Measurements from ENCODE around the gene PRUNE2.
A peak's percentile ranks its signal among the peaks of the same experiment; 100 is the strongest.

The PRUNE2 gene

DNA sequence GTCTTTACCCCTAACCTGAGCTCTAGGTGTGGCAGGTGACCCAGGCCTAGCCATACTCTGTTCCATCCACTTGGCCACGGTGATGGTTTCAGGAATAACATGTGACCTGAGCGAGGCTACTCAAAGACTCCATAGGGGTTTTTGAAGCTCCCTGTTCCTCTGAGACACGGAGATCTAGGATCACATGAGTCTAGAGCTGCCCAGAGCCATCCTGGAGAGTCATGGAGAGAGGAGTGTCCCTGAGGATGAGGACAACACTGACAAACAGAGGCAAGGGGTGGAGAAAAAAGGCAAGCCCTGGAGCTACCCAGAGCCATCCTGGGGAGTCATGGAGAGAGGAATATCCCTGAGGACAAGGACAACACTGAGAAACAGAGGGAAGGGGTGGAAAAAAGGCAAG, 171.2 kb downstream of the PRUNE2 start:
- DNase-seq (ENCODE audit: low spot score): no peak

DNA sequence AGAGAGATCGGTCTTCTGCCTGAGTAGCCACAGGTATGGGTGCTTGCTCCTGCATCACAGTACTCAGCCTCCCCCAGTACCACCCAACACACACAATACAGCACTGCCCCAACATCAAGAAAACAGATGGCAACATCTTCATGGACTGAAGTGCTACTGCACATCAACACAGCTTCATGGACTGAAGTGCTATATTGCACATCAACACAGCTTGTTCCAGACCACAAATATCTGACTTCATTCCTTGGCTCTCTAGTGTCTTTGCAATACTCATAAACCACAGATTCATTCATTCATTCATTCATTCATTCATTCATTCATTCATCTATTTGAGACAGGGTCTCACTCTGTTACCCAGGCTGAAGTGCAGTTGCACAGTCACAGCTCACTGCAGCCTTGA, 172.8 kb downstream of the PRUNE2 start:
- DNase-seq (ENCODE audit: low spot score): no peak

DNA sequence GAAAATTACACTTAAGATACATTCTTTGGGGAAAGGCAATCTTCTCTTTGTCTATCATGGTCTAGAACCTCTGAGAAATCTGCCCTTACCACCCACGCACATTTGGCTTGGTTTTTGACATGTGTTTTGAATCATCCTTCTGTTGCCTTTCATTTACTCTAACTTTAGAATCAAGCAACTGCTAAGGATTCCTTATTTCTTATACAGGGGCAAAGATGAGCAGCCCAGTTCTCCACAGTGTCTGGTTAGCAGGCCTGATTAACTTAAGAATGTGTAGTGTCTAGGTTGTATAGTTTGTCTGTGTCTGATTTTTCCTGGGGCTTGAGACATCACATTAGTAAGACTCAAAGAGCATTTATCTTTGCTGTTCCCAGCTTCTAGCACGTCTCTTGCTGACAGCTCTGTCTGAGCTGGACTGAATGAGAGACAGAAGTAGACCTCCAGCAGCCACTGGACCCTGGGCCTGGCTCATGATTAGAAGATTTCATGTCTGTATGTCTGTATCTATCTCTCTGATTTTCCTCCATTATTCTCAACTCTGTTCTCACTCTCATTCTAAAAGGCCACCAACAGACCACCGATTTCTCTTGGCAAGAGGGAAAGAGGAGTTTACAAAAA, 173.5 kb downstream of the PRUNE2 start:
- DNase-seq (ENCODE audit: low spot score): no peak

DNA sequence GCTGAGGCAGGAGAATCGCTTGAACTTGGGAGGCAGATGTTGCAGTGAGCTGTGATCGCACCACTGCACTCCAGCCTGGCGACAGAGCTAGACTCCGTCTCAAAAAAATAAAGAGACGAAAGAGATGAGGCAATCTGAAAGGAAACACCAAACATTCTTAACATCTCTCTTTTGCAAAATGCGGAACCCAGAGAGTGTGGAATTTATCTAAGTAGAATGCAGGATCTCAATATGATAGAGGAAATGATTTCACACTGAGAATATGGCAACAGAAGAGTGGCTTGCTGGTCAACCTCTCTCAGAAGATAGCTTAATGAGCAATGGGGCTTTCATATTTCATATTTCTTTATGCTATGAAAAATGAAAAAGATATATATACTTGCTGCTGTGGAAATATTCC, 175.1 kb downstream of the PRUNE2 start:
- no peak for DNase-seq (ENCODE audit: low spot score)

DNA sequence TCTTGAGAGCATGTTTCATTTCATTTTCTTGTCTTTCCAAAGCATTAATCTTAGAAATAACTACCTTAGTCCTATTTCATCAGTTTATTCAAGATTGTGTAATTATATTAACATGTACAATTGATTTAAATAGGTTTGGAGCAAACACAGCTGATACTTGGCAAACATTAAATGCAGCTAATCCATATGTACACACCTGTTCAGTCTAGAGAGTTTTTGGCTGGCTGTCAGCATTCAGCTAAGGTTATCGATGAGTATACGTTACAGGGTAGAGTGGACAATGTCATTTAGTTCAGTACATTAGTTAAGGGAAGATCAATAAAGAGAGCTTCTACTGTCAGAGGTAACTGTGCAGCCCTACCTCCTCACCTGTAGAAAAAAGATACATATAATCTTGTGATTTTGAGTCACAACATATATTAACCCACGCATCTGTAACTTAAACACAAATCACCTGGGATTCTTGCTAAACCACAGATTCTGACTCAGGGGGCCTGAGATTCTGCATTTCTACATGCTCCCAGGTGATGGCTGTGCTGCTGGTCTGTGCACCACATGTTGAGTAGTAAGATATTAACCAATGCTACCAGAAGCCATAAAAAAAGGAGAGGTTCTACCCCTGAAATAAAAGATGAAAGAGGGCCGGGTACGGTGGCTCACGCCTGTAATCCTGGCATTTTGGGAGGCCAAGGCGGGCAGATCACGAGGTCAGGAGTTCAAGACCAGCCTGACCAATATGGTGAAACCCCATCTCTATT, 175.8 kb downstream of the PRUNE2 start:
- no peak for DNase-seq (ENCODE audit: low spot score)

DNA sequence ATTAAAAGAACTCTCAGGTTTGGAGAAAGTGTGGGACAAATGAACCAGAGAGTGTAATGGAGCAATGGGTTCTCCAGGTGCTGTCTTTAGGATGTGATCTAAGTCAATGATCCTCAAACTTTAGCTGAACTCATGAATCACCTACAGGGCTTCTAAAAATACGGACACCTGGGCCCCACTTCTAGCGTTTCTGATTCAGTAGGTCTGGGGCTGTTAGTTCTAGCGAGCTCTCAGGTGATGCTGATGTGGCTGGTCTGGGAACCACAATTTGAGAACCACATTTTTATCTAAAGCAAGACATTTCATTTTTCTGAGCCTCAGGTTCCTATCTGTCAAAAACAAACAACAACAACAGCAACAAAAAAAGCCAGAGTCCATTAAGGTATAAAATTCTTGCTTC, 176.8 kb downstream of the PRUNE2 start:
- DNase-seq (ENCODE audit: low spot score): no peak

DNA sequence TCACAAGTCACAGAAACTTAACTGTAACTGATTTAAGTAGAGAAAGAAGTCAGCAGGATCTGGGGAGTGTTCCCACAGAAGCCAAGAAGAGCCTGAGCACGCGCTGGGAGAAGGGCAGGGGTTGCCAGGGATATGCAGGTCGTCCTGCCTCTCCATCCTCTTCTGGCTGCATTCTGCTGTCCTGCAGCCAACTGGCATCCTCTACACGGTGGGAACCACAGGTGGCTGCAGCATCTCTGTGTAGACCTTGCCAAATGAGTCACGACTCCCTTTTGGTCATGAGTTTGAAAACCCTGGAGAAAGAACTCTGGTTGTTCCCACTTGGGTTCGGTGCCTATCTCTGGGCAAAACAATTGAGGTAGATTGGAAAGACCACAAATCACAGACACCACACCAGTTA, 180.0 kb downstream of the PRUNE2 start:
- DNase-seq (ENCODE audit: low spot score): no peak

DNA sequence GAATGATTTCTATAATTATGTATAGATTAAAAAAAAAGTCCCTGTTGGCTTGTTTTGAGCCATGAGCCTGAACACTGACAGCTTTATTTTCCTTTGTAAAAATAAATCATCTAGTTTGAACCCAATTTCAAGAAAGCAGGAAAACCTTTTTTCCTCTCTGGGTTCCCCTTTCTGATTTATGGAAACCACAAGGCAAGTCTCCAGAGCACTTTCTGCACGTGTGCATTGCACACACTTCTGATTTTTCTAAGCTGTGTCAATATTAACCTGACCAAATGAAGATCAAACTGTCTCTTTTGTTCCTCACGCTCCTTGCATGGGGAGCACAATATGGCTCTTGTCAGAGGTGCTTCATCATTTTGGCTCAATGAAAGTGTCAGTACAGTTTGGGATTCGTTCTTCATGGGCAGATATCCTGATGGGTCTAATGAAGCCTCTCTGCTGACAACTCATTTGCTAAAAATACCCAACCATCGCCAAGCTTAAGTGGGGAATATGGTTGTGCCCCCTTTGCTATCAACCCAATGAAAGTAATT, 180.8 kb downstream of the PRUNE2 start:
- DNase-seq (ENCODE audit: low spot score): no peak

DNA sequence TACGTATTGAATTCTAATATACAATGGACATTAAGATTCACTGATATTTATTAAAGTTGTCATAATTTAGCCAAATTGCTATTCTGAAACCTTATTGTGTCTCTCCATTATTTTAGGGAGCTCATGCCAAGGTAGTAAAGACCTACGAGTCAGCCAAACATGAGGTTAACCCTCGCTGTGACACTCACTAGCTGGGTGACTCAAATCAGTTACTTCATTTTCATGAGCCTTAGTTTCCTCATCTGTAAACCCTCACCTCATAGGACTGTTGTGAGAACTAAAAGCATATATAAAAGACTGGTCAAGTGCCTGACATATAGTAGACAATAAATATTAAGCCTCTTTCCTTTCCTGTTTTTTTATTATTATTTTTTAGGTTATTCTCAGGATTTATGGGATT, 185.7 kb downstream of the PRUNE2 start:
- no peak for DNase-seq (ENCODE audit: low spot score)

DNA sequence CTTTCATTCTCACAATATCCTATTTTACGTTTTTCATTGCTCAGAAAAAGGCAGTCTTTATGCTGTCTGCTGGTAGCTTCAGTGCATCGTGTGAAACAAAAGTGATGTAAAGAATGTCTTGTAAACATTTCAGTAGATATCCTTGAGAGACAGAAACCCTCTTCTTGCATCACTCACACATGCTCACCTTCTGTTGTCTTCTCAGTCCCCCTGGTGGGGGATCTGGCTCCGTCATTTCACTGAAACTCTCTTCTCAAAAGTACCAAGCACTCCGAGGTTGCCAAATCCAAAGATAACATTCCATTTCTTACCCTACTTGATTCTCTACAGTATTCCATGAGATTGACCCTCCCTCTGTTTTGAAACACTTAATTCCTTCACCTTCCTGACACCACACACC, 187.7 kb downstream of the PRUNE2 start:
- DNase-seq (ENCODE audit: low spot score): no peak

DNA sequence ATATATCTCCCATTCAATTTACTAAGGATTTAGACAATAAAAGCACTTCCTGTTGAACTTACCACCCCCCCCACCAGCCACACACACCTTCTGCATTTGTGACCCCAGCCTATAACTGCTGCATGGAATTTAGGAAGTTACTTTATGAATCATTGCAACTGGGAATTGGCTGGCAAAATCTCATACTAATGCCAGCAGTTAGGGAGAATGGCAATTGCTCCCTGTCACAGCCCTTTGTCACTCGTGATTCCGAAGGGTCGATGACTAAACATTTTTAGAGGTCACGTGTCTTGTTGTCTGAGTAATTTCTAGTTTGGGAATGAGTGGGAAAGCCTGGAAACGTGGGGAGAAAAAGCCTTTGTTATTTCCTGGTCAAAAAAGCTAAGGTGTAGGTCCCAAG, 188.3 kb downstream of the PRUNE2 start:
- peak; percentile 18 for DNase-seq (ENCODE audit: low spot score)

DNA sequence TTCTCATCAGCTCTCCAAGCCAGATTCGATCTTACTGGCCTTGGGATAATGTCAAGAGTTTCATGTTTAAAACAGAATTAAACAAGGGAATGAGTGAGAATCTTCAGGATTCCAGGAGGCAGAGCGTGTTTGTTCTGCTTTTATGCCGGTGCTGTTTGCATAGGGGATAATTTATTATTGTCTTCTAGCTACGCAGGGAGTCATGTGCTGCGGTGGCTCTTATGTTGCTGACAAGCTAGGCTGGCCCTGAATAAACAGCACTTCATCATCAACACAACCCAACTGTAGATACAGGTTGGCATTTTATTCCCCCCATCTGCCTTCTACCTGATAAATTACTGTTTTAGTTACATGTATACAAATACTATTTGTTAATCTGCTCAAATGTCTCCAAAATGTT, 188.7 kb downstream of the PRUNE2 start:
- DNase-seq (ENCODE audit: low spot score): no peak

DNA sequence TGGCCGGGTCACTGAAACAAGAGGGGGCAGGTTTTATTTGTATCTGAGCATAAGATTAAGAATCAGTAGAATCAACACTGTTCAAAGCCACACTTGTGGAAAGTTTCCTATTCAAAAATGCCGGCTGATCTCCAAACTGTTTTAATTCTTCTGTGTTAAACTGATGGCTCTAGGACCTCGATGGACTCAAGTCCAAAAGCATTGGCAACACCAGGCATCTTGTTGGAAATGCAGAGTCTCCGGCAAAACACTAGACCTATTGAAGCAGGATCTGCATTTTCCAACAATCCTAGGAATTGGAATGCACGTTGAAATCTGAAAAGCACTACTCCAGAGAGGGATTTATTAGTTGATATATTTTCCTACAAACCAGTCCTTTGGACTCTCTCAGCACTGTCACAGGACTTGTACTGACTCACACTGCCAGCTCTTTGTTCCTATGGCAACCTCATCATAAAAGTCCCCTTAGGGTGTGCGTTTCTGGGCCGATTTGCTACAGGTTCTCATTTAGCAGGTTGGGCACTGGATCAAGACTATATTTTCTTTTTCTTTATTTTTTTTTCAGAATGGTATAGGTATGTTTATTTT, 189.7 kb downstream of the PRUNE2 start:
- peak; percentile 68 for DNase-seq (ENCODE audit: low spot score)

DNA sequence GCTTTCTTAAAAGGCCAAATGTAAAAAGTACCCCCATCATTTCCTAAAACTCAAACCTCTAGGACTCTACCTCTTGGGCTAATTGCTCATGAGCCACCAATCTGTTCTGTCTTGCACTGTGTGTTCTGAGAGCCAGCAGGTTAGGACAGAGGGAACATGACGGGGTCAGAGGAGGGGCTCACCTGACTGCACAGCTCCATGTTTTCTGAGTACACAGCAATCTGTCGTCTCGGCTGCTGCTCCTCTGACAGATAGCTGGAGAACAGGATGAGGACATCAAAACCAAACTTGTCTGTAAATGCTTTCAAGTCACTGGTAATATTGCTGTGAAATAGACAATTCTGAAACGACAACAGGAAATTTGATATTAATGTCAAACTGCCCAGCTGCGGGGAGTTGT, 192.5 kb downstream of the PRUNE2 start:
- no peak for DNase-seq (ENCODE audit: low spot score)

DNA sequence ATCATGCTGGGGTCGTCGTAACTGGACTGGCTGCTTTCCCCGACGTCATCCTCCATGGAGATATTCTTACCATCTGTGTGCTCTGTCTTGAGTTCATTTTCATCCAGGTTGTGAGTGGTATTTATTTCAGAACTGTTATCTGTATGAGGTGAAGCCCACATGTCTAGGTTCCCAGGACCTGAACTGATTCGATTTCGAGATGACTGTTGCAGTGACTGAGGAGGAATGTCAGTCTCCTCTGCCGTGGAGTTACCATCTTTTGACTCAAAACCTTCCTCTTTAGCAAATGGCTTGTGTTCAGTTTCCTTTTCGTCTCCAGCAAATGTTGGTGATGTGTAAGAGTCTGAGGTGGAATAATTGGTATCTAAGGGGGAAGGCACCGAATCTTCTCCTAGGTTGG, 196.9 kb downstream of the PRUNE2 start:
- DNase-seq (ENCODE audit: low spot score): no peak

DNA sequence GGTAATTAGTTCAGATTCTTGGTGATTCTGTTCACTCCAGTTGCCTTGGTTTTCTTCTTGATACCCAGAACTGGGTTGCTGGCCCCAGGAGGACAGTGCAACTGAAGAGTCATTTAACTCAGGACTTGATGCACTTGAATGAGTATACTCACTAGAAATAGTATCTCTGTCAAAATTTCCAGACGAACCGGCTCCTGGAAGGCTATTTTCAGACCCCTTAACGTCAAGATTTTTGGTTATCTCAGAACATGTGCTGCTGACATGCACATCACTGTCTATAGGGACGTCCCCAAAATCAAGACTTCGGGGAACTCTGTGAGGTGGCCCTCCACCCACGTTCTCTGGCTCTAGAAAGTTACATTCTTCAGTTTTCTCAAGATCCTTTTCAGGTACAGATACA, 198.4 kb downstream of the PRUNE2 start:
- no peak for DNase-seq (ENCODE audit: low spot score)

DNA sequence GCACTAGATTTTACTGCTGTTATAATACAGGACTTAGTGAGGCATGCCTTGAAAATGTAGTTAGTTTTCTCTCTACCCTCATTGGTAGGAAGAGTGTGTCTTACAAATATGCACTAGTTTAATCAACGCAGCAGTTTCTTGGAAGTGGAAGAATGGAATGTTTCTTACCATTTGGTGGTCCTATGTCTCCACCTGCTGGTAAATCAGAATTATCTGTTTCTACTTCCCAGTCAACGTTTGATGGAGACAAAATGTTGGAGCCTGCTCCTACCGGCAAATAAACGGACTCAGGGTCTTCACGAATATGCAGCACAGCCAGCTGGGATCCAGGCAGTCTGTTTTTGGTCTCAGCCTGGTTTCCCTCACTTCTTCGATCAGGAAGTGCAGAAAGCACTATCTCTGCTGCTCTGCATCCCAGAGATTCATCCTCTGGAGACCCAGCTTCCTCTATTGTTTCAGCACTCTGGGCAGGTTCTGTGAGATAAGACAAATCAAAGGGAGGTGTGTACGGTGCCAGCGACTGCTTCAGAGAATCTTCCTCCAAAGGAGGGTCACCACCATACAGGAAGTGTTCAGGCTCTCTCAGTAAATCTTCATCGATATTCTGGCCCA, 201.2 kb downstream of the PRUNE2 start:
- peak; percentile 91 for DNase-seq (ENCODE audit: low spot score)

DNA sequence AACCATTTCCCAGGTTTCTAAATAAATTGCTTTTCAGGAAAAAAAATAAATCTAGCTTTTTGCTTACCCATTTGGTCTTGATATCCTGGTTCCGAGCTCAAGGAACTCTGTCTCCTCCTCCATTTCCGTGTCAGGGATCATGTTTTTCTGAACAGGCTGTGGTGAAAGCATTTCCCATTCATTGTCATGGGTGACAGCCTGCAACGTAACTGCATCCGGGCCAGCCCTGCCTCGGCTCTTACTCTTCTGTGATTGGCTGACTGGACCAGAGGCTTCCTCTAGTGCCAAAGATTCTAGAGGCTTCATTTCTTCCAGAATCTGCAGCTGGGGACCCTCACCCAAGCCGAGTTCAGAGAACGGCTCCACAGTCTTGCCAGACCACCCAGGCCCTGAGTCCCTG, 202.6 kb downstream of the PRUNE2 start:
- no peak for DNase-seq (ENCODE audit: low spot score)

DNA sequence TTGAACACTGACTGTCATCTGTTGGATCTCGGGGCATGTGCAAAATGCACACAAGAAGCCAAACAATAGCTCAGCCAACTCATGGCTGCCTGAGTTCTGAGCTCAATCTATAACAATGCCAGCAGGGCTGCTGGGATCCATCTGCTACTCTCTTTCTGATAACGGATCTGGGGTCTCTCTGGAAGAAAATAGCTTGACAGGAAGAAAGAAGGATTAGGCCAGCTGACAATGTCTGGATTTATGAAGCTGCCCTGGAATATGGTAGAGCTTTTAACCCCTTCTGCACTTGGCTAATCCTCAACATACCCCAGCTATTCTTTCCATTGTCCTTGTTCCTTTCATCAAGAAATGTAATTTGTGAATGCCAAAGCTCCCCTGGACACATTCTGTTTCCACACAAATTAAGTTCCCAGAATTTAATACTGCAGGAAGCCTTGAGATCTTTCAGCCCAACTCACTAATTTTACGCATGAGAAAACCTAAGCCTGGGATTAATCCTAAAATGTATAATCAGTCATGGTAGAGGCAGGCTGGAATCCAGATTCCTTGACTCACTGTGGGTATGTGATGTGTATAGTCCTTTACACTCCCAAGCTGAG, 204.4 kb downstream of the PRUNE2 start:
- peak; percentile 65 for DNase-seq (ENCODE audit: low spot score)

DNA sequence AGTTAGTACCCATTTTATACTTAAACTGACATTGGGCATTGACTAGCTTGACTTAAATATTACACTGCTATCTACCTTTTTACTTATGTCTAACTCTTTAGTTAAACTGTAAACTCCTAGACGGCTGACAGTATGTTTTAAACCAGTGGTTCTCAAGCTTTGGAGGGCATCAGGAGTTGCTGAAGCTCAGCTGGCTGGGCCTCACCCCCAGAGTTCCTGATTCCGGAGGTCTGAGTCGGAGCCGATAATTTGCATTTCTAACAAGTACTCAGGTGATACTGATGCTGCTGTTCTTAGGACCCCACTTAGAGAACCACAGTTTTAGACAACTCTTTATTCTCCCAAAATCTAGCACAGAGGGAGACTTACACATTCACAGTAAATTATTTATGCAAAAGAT, 205.0 kb downstream of the PRUNE2 start:
- DNase-seq (ENCODE audit: low spot score): no peak

DNA sequence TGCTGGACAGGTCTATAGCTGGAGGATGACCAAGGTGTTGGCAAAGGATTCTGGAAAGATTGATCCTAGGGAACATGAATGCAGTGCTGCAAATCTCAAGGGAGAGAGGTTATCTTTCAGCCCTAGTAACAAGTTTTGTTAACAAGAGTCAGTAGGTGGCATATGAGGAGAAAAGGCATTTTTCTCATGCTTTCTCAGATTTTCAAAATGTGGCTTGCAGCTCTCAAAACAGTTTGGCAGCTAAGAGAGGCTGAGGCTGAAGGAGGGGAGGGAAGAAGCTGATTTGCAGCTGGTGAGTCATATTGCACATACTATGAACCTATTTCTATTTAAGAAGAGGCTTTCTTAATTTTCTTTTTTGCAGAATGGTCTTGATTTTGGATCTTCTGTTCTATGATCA, 205.9 kb downstream of the PRUNE2 start:
- DNase-seq (ENCODE audit: low spot score): no peak

DNA sequence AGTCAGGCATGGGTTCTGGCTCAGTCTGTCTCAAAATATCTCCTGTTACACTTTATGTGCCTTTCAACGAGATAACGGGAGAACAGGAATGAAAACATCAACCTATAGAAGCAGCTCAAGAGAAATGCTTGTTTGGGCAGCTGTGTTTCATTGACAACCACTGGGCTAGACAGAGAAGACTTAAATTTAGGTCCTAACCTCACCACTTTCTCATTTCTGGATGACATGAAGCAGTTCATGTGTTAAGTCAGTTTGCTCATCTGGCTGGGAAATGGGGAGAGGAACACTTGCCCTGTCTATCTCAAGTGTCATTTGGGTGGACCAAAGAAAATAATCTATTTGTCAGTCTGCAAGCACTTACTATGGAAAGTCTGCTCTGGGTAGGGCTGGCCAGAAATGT, 208.4 kb downstream of the PRUNE2 start:
- DNase-seq (ENCODE audit: low spot score): no peak

DNA sequence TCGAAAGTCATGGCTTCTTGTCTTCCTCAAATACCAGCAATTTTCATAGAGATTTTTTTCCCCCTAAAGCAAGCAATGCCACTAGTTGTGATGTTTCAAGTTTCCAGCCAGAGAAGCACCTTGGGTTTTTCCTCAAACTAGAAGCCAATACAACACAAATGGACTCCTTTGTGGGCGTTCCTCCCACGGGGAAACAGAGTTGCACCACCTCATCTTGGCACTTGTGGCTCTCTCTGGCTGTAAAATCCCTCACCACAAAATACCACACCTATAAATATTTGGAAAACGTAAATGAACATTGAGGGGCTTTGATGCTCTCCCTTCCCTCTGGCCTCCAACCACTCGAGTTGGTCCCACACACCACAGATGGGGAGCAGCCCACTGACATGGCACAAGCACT, 208.8 kb downstream of the PRUNE2 start:
- no peak for DNase-seq (ENCODE audit: low spot score)
